Smooth muscle cell (in vitro differentiated cells): ENCODE results near the gene ORC1. TPM values are rescaled to one million over a fixed set of nuclear protein-coding genes. Genes with fewer than 3 reads are reported as not detected.

Source experiments
- DNase-seq: peaks from one replicate; lab custom pipeline; 2025; ENCODE audit not compliant: unreplicated experiment; lab: John Stamatoyannopoulos, UW
- H2AFZ ChIP-seq: fragments of 200-600 bp; sonication (generic); 2 replicates; pipeline ENCODE4 v1.6.0; 2016; ENCODE audit warnings: antibody characterized with exemption, low read depth, mild to moderate bottlenecking
- H3F3A ChIP-seq: fragments of 200-600 bp; sonication (generic); 2 replicates; pipeline ENCODE4 v1.6.0; 2017; ENCODE audit warnings: antibody characterized with exemption, low read depth
- H3K27ac ChIP-seq: fragments of 200-600 bp; sonication (generic); 2 replicates; pipeline ENCODE4 v1.5.1; 2016; ENCODE audit warnings: low read depth, mild to moderate bottlenecking
- H3K27me3 ChIP-seq: fragments of 200-600 bp; sonication (generic); 2 replicates; pipeline ENCODE4 v1.6.1; 2016; ENCODE audit warnings: low read depth, mild to moderate bottlenecking
- H3K36me3 ChIP-seq: fragments of 200-600 bp; sonication (generic); 2 replicates; pipeline ENCODE4 v1.5.1; 2016; ENCODE audit warnings: low read depth
- H3K4me1 ChIP-seq: fragments of 200-600 bp; sonication (generic); 2 replicates; pipeline ENCODE4 v1.5.1; 2016; ENCODE audit warnings: low read depth
- H3K4me2 ChIP-seq: fragments of 200-600 bp; sonication (generic); 2 replicates; pipeline ENCODE4 v1.6.0; 2016; ENCODE audit warnings: mild to moderate bottlenecking
- H3K4me3 ChIP-seq: fragments of 200-600 bp; sonication (generic); 2 replicates; pipeline ENCODE4 v1.5.1; 2016; ENCODE audit warnings: mild to moderate bottlenecking
- H3K79me2 ChIP-seq: fragments of 200-600 bp; sonication (generic); 2 replicates; pipeline ENCODE4 v1.6.0; 2016; ENCODE audit warnings: low read depth, mild to moderate bottlenecking
- H3K9ac ChIP-seq: fragments of 200-600 bp; sonication (generic); 2 replicates; pipeline ENCODE4 v1.6.0; 2016; ENCODE audit warnings: low read depth
- H3K9me3 ChIP-seq: fragments of 200-600 bp; sonication (generic); replicated peaks from 2 replicates; pipeline ENCODE4 v1.5.1; 2016; ENCODE audit warnings: low read depth
- H4K20me1 ChIP-seq: fragments of 200-600 bp; sonication (generic); 2 replicates; pipeline ENCODE4 v1.6.0; 2016; ENCODE audit warnings: low read depth
- CTCF ChIP-seq: fragments of 200-600 bp; sonication (generic); IDR thresholded peaks from 2 replicates; pipeline ENCODE4 v1.5.1; 2017; ENCODE audit warnings: borderline replicate concordance, mild to moderate bottlenecking, antibody characterized with exemption; ENCODE audit not compliant: insufficient read depth, poor library complexity, severe bottlenecking
- whole genome bisulfite sequencing: methylation state at CpG from one replicate; pipeline ENCODE4 v1.1.7; 2016; ENCODE audit warnings: low lambda C conversion rate; 5-methylcytosine and 5-hydroxymethylcytosine counted together
- polyA plus RNA-seq: library from polyadenylated mRNA; unstranded; fragments of >200 nt; fragmentation: Nextera tagmentation; extraction: Ambion mirVana; gene quantifications from 2 replicates; pipeline ENCODE4 v1.2.1, GENCODE V29; 2016
- total RNA-seq: library from RNA; depleted of rRNA; stranded (reverse); fragments of >200 nt; gene quantifications from 2 replicates; pipeline ENCODE4 v1.2.3, GENCODE V29; 2014

Gene ORC1
- total and polyA plus RNA-seq, 2 experiments from 2014 or later = 2.5 to 3.5 TPM

- Histone ChIP-seq H3K36me3 (peaks cover 2% of the 10 kb centered on the region), H3K9ac (no peak overlapping the region), H3K27me3 (no peaks in the 10 kb centered on the region), H3K27ac (peak overlapping the region; percentile 48), H3K4me1 (peaks cover 28% of the 10 kb centered on the region), H3K79me2 (peaks cover 4% of the 10 kb centered on the region), H2AFZ (no peak overlapping the region), H3F3A (peaks cover 25% of the 10 kb centered on the region), H3K4me2 (peak overlapping the region; percentile 64), H3K9me3 (no peaks in the 10 kb centered on the region), H3K4me3 (no peak overlapping the region), H4K20me1 (peaks cover 12% of the 10 kb centered on the region)
- no peak for TF ChIP-seq CTCF
- WGBS = 42% methylated on average over 9 of the region's 9 CpGs
- DNase-seq = no peak
Observed at GRCh38 chr1:52423771-52424170, 19.5 kb upstream of the ORC1 start.

GRCh38 chr1:52423055-52423454 lies 18.8 kb upstream of the ORC1 start:
- Histone ChIP-seq H3K79me2 (peaks cover 4% of the 10 kb centered on the region), H3K9ac (no peak overlapping the region), H3K36me3 (peaks cover 6% of the 10 kb centered on the region), H4K20me1 (peaks cover 12% of the 10 kb centered on the region), H3K9me3 (no peaks in the 10 kb centered on the region), H3F3A (peaks cover 25% of the 10 kb centered on the region), H3K4me1 (peaks cover 28% of the 10 kb centered on the region), H3K4me2 (no peak overlapping the region), H3K4me3 (no peak overlapping the region), H2AFZ (no peak overlapping the region), H3K27ac (peak overlapping the region; percentile 48), H3K27me3 (no peaks in the 10 kb centered on the region)
- 95% methylated on average over 2 of the region's 2 CpGs for WGBS
- no peak for TF ChIP-seq CTCF
- no peak for DNase-seq

GRCh38 chr1:52420713-52421112 lies 16.5 kb upstream of the ORC1 start:
- H3K36me3 ChIP-seq = peaks cover 18% of the 10 kb centered on the region
- no peak overlapping the region for H3K4me2 ChIP-seq
- 85% methylated on average over 1 of the region's 1 CpG for WGBS
- no peak overlapping the region for H2AFZ ChIP-seq
- H3K27ac ChIP-seq = no peak overlapping the region
- H3K4me1 ChIP-seq = peaks cover 12% of the 10 kb centered on the region
- no peak for TF ChIP-seq CTCF
- H3K27me3 ChIP-seq = no peaks in the 10 kb centered on the region
- no peak overlapping the region for H3K4me3 ChIP-seq
- H3F3A ChIP-seq = peaks cover 17% of the 10 kb centered on the region
- no peak for DNase-seq
- peaks cover 12% of the 10 kb centered on the region for H4K20me1 ChIP-seq
- H3K9me3 ChIP-seq = no peaks in the 10 kb centered on the region
- peaks cover 4% of the 10 kb centered on the region for H3K79me2 ChIP-seq
- H3K9ac ChIP-seq = no peak overlapping the region

GRCh38 chr1:52416811-52417210 lies 12.6 kb upstream of the ORC1 start:
- H3K79me2 ChIP-seq = peaks cover 4% of the 10 kb centered on the region
- no peaks in the 10 kb centered on the region for H3K27me3 ChIP-seq
- no peaks in the 10 kb centered on the region for H3K4me1 ChIP-seq
- 100% methylated on average over 2 of the region's 2 CpGs for WGBS
- no peak overlapping the region for H3K27ac ChIP-seq
- H3K4me3 ChIP-seq = no peak overlapping the region
- no peak overlapping the region for H2AFZ ChIP-seq
- no peaks in the 10 kb centered on the region for H3K9me3 ChIP-seq
- H3K9ac ChIP-seq = no peak overlapping the region
- TF ChIP-seq CTCF = no peak
- H4K20me1 ChIP-seq = no peaks in the 10 kb centered on the region
- no peak overlapping the region for H3K4me2 ChIP-seq
- peaks cover 34% of the 10 kb centered on the region for H3K36me3 ChIP-seq
- H3F3A ChIP-seq = peaks cover 3% of the 10 kb centered on the region
- DNase-seq = no peak
